Measurements from ENCODE around the gene SMIM32. TPM values are rescaled to one million over a fixed set of nuclear protein-coding genes. Genes with fewer than 3 reads are reported as not detected.

The SMIM32 gene
- total RNA-seq, 6 experiments from 2014 or later: 0.25 to 1.1 TPM; not detected in 4

GRCh38 chr5:136211282-136212040 is 18.5 kb upstream of the SMIM32 start:
- no peak for DNase-seq
- no peaks in the 10 kb centered on the region for H3K27me3 ChIP-seq
- intact Hi-C loops (cut with DNase I): loop anchor here (5.0 to 10.0 kb wide), 2 partner anchors 327 to 329 kb away; no protein-coding TSS in a partner anchor
- TF ChIP-seq, protein P1, sequence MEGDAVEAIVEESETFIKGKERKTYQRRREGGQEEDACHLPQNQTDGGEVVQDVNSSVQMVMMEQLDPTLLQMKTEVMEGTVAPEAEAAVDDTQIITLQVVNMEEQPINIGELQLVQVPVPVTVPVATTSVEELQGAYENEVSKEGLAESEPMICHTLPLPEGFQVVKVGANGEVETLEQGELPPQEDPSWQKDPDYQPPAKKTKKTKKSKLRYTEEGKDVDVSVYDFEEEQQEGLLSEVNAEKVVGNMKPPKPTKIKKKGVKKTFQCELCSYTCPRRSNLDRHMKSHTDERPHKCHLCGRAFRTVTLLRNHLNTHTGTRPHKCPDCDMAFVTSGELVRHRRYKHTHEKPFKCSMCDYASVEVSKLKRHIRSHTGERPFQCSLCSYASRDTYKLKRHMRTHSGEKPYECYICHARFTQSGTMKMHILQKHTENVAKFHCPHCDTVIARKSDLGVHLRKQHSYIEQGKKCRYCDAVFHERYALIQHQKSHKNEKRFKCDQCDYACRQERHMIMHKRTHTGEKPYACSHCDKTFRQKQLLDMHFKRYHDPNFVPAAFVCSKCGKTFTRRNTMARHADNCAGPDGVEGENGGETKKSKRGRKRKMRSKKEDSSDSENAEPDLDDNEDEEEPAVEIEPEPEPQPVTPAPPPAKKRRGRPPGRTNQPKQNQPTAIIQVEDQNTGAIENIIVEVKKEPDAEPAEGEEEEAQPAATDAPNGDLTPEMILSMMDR (IDR thresholded peaks at IDR 0.05): no peak
- no peak for TF ChIP-seq POLR2A (IDR thresholded peaks at IDR 0.05)
- no peaks in the 10 kb centered on the region for H3K9me3 ChIP-seq
- H3K4me3 ChIP-seq: no peak overlapping the region
- H3K36me3 ChIP-seq: no peaks in the 10 kb centered on the region
- ATAC-seq: no peak
- no peaks in the 10 kb centered on the region for H3K4me1 ChIP-seq
- no peak overlapping the region for H3K27ac ChIP-seq
- 59% methylated on average over 9 of the region's 10 CpGs for WGBS (ENCODE audit: insufficient coverage, low coverage, low lambda C conversion rate, missing lambda C conversion rate)

DNA sequence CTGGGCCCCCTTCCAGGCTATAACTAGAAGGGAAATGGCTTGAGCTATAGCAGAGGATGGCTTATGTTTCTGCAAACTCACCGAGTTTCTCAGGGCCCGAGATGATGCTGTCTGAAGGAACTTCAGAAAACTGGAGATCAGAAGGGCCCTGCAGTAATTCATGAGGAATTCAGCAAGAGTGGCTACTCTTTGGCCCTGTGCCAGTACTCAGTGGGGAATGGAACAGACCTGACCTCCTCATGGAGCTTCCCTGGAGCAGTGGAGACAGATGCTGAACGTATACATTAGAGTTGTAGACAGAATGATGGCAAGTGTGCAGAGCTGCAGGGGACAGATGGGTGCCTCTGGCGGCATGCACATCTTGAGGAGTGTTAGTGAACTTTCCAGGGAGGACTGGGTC is 17.3 kb upstream of the SMIM32 start:
- WGBS (ENCODE audit: insufficient coverage, low coverage, low lambda C conversion rate, missing lambda C conversion rate): no CpG with 5 or more reads among the region's 4 CpGs
- Histone ChIP-seq H3K9me3 (no peaks in the 10 kb centered on the region), H3K27ac (no peak overlapping the region), H3K36me3 (no peaks in the 10 kb centered on the region), H3K4me3 (no peak overlapping the region), H3K4me1 (no peaks in the 10 kb centered on the region), H3K27me3 (no peaks in the 10 kb centered on the region)
- DNase-seq: no peak
- intact Hi-C loops (cut with DNase I): loop anchor here (5.0 to 10.0 kb wide), 2 partner anchors 325 to 328 kb away; no protein-coding TSS in a partner anchor
- no peak for ATAC-seq
- TF ChIP-seq POLR2A (IDR thresholded peaks at IDR 0.05): no peak
- TF ChIP-seq, protein P1 (IDR thresholded peaks at IDR 0.05): no peak

- intact Hi-C loops (cut with DNase I): no loop called here
- Histone ChIP-seq H3K27me3 (no peaks in the 10 kb centered on the region), H3K36me3 (no peaks in the 10 kb centered on the region), H3K4me1 (no peaks in the 10 kb centered on the region), H3K27ac (no peak overlapping the region), H3K9me3 (no peaks in the 10 kb centered on the region), H3K4me3 (no peak overlapping the region)
- TF ChIP-seq POLR2A (IDR thresholded peaks at IDR 0.05): no peak
- no peak for DNase-seq
- ATAC-seq: no peak
- 83% methylated on average over 3 of the region's 14 CpGs for WGBS (ENCODE audit: insufficient coverage, low coverage, low lambda C conversion rate, missing lambda C conversion rate)
These were observed 16.5 kb upstream of the SMIM32 start for GRCh38 chr5:136209346-136209910.

DNA sequence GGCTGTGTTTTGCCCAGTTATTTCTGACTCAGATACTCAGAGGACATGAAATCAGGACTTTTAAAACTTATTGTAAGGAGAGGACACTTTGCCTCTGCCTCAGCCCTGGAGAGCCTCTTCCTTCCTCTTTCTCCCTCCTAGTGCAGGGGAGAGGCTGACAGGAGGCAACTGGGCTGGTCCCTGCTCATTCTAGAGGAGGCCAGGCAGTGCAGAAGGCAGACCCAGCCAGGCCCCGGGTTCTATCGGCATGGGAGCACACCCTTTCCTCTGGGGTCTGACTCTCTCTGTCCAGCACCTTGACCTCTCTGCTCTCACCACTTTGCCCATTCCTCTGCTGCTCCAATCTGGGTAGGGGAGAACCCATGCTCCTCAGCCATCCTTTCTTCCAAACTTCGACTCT is 16.0 kb upstream of the SMIM32 start:
- intact Hi-C loops (cut with DNase I): no loop called here
- no peak for DNase-seq
- TF ChIP-seq, protein P1 (IDR thresholded peaks at IDR 0.05): no peak
- no peak for TF ChIP-seq POLR2A (IDR thresholded peaks at IDR 0.05)
- Histone ChIP-seq H3K4me3 (no peak overlapping the region), H3K4me1 (no peaks in the 10 kb centered on the region), H3K9me3 (no peaks in the 10 kb centered on the region), H3K36me3 (no peaks in the 10 kb centered on the region), H3K27me3 (no peaks in the 10 kb centered on the region), H3K27ac (no peak overlapping the region)
- no peak for ATAC-seq
- WGBS (ENCODE audit: insufficient coverage, low coverage, low lambda C conversion rate, missing lambda C conversion rate): 52% methylated on average over 3 of the region's 3 CpGs

- Histone ChIP-seq H3K27ac (no peak overlapping the region), H3K36me3 (no peaks in the 10 kb centered on the region), H3K9me3 (no peaks in the 10 kb centered on the region), H3K4me3 (no peak overlapping the region), H3K4me1 (no peaks in the 10 kb centered on the region), H3K27me3 (no peaks in the 10 kb centered on the region)
- DNase-seq (no peak), ATAC-seq (no peak)
- TF ChIP-seq, protein P1 (IDR thresholded peaks at IDR 0.05): no peak
- no peak for TF ChIP-seq POLR2A (IDR thresholded peaks at IDR 0.05)
- 100% methylated on average over 4 of the region's 7 CpGs for WGBS (ENCODE audit: insufficient coverage, low coverage, low lambda C conversion rate, missing lambda C conversion rate)
- intact Hi-C loops (cut with DNase I): no loop called here
These were observed 14.7 kb upstream of the SMIM32 start for GRCh38 chr5:136207631-136208030.

All from right lobe of liver (tissue), 6 donors.